Testis (tissue), 2 donors: ENCODE results near the gene MTM1.

ENCODE experiments used
- POLR2A ChIP-seq: fragments of 450-650 bp; IDR thresholded peaks from one replicate; pipeline ENCODE4 v1.6.1; 2017; ENCODE audit warnings: antibody characterized with exemption, mild to moderate bottlenecking, moderate library complexity
- TF ChIP-seq, protein P1 (sequence below), 3 experiments: fragments of 450-650 bp in 2 of 3; fragments of 200-600 bp in 1 of 3; sonication (generic) in 1 of 3; IDR thresholded peaks; one replicate each; pipeline ENCODE4 v1.5.1; 2016 to 2019; ENCODE audit warnings: antibody characterized with exemption in 3 of 3, mild to moderate bottlenecking in 2 of 3, moderate library complexity in 1 of 3

DNA sequence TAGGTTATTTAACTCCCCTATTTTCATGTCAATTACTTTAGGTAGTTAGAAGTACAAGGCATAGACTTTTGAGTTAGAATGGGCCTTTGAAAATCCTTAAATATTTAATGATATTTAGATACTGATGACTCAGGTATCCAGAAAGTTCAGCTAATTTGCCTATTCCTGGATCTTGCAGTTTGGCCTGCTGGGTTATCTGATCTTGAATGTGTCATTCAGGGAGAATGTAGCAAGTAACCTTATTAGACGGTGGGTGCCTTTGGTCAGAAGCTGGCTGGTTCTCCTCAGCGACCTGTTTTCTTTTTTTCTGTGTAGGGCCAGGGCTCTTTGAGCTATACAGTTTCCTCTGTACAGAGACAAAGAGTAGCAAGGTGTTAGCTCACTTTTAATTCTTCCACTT is 42.0 kb downstream of the MTM1 start:
- TF ChIP-seq, protein P1, sequence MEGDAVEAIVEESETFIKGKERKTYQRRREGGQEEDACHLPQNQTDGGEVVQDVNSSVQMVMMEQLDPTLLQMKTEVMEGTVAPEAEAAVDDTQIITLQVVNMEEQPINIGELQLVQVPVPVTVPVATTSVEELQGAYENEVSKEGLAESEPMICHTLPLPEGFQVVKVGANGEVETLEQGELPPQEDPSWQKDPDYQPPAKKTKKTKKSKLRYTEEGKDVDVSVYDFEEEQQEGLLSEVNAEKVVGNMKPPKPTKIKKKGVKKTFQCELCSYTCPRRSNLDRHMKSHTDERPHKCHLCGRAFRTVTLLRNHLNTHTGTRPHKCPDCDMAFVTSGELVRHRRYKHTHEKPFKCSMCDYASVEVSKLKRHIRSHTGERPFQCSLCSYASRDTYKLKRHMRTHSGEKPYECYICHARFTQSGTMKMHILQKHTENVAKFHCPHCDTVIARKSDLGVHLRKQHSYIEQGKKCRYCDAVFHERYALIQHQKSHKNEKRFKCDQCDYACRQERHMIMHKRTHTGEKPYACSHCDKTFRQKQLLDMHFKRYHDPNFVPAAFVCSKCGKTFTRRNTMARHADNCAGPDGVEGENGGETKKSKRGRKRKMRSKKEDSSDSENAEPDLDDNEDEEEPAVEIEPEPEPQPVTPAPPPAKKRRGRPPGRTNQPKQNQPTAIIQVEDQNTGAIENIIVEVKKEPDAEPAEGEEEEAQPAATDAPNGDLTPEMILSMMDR (IDR thresholded peaks at IDR 0.05), result no peak
- TF ChIP-seq POLR2A, result no peak
